Measurements from ENCODE around the gene GAPDHS. TPM values are rescaled to one million over a fixed set of nuclear protein-coding genes. Genes with fewer than 3 reads are reported as not detected.

GAPDHS gene
- total RNA-seq, 1 experiment from 2014 or later = not detected

GRCh38 chr19:35578707-35579106, 45.5 kb downstream of the GAPDHS start:
- Mint-ChIP-seq H3K27ac (no peak overlapping the region), H3K27me3 (ENCODE audit: low read depth) (peaks cover 42% of the 10 kb centered on the region), H3K36me3 (ENCODE audit: insufficient read depth in 1 of 3, low read depth in 3 of 3) (peaks cover 7 to 18% (median 15%) of the 10 kb centered on the region in 3 experiments), H3K4me1 (no peaks in the 10 kb centered on the region), H3K4me3 (no peak overlapping the region), H3K9me3 (peaks cover 30 to 46% of the 10 kb centered on the region in 2 experiments)
- H2BK5ac ChIP-seq (ENCODE audit: insufficient read length, low read length) = no peak overlapping the region
- no peak for TF ChIP-seq CTCF (conservative IDR thresholded peaks at IDR 0.05)
- no peaks in the 10 kb centered on the region; the same call in 1 of the 2 replicates for H3K27me3 ChIP-seq (ENCODE audit: insufficient read depth, low read length)
- H2BK120ac ChIP-seq (ENCODE audit: low read depth, low read length, poor library complexity, severe bottlenecking) = no peak overlapping the region
- H4K20me1 ChIP-seq (ENCODE audit: control insufficient read depth, insufficient read depth, insufficient read length) = no peaks in the 10 kb centered on the region
- no peak overlapping the region for H3K27ac ChIP-seq (ENCODE audit: insufficient read length, low read depth, low read length)
- H3K23ac ChIP-seq (ENCODE audit: insufficient read length, low read depth, low read length) = no peak overlapping the region
- H4K5ac ChIP-seq (ENCODE audit: insufficient read length, low read depth, low read length) = no peak overlapping the region
- H3K4ac ChIP-seq (ENCODE audit: low read depth, low read length) = no peak overlapping the region
- no peak overlapping the region for H3K56ac ChIP-seq (ENCODE audit: insufficient read length, low read depth, low read length)
- H3K4me1 ChIP-seq (ENCODE audit: insufficient read depth, low read length) = no peaks in the 10 kb centered on the region
- no peak for DNase-seq
- no peak overlapping the region for H3K18ac ChIP-seq (ENCODE audit: insufficient read length, low read depth, low read length)
- no peak overlapping the region for H4K91ac ChIP-seq (ENCODE audit: insufficient read length, low read depth, low read length)
- H3K23me2 ChIP-seq (ENCODE audit: insufficient read length, low read depth, low read length, poor library complexity, severe bottlenecking) = no peaks in the 10 kb centered on the region
- H3K79me1 ChIP-seq (ENCODE audit: insufficient read depth, low read depth, low read length, poor library complexity, severe bottlenecking) = no peaks in the 10 kb centered on the region
- H2AK5ac ChIP-seq (ENCODE audit: insufficient read length, low read length) = no peak overlapping the region
- no peak overlapping the region for H2BK20ac ChIP-seq (ENCODE audit: low read depth, low read length, poor library complexity, severe bottlenecking)
- no peak overlapping the region for H3K9ac ChIP-seq (ENCODE audit: extremely low read depth, insufficient read length, low read length)
- H2BK12ac ChIP-seq (ENCODE audit: insufficient read length, low read depth, low read length) = no peak overlapping the region
- H3K14ac ChIP-seq (ENCODE audit: insufficient read depth, low read length) = no peak overlapping the region
- peaks cover 17% of the 10 kb centered on the region for H3K9me3 ChIP-seq (ENCODE audit: control insufficient read depth, low read depth, low read length)
- no peak overlapping the region for H2AFZ ChIP-seq (ENCODE audit: low read length)
- no peak overlapping the region for H3K4me2 ChIP-seq (ENCODE audit: insufficient read depth, insufficient read length, low read length)
- H3K79me2 ChIP-seq (ENCODE audit: insufficient read depth, low read length) = no peaks in the 10 kb centered on the region
- H4K8ac ChIP-seq (replicated peaks; ENCODE audit: insufficient read length, low read depth, low read length) = no peak overlapping the region
- no peak overlapping the region for H3T11ph ChIP-seq (ENCODE audit: low read length)
- no CpG with 5 or more reads among the region's 7 CpGs for whole genome bisulfite sequencing (ENCODE audit: extremely low coverage, insufficient read length, low lambda C conversion rate)
- no peak overlapping the region for H2BK15ac ChIP-seq (ENCODE audit: low read depth, low read length)

Measured in H9 (cell line).